Uterus (tissue), 4 donors: ENCODE results near the gene SLC6A6. TPM values are rescaled to one million over a fixed set of nuclear protein-coding genes. Genes with fewer than 3 reads are reported as not detected.

Experiments
- DNase-seq, 2 donors: peaks; one replicate each; pipeline ENCODE4 v3.0.0-alpha.2; 2019 to 2020
- H3K27ac ChIP-seq, 2 donors: fragments of 200-600 bp; sonication (generic); 1 replicate in 1 of 2; 2 replicates in 1 of 2; pipeline ENCODE4 v1.5.1; 2016 to 2018
- H3K27me3 ChIP-seq, 2 donors: fragments of 200-600 bp; sonication (generic); one replicate each; pipeline ENCODE4 v1.5.1; 2018 to 2019; ENCODE audit warnings: control low read depth in 1 of 2
- H3K36me3 ChIP-seq, 2 donors: fragments of 200-600 bp; sonication (generic); one replicate each; pipeline ENCODE4 v1.5.1; 2019; ENCODE audit warnings: control low read depth in 1 of 2
- H3K4me1 ChIP-seq, 2 donors: fragments of 200-600 bp; sonication (generic); one replicate each; pipeline ENCODE4 v1.5.1; 2018 to 2019; ENCODE audit warnings: control low read depth in 1 of 2
- H3K4me3 ChIP-seq, 2 donors: fragments of 200-600 bp; sonication (generic); 1 replicate in 1 of 2; 2 replicates in 1 of 2; pipeline ENCODE4 v1.5.1; 2018 to 2019; ENCODE audit warnings: mild to moderate bottlenecking in 1 of 2
- H3K9me3 ChIP-seq, 2 donors: fragments of 200-600 bp; sonication (generic); one replicate each; pipeline ENCODE4 v1.5.1; 2019; ENCODE audit warnings: control low read depth in 1 of 2
- CTCF ChIP-seq, 4 experiments: fragments of 200-600 bp in 2 of 4; fragments of 450-650 bp in 2 of 4; sonication (generic) in 2 of 4; IDR thresholded peaks; one replicate each; pipeline ENCODE4 v1.5.1; 2016 to 2019; ENCODE audit warnings: antibody characterized with exemption in 4 of 4, mild to moderate bottlenecking in 2 of 4, moderate library complexity in 1 of 4
- POLR2A ChIP-seq, 2 donors: fragments of 450-650 bp; IDR thresholded peaks; one replicate each; pipeline ENCODE4 v1.6.1; 2016; ENCODE audit warnings: antibody characterized with exemption in 2 of 2, mild to moderate bottlenecking in 1 of 2, moderate library complexity in 1 of 2
- intact Hi-C: fragments of 100-400 bp; cut with DNase I; formaldehyde crosslinking; loops from one replicate; pipeline ENCODE4 v1.15.1; 2023; ENCODE audit warnings: low total_unique reads
- total RNA-seq, 4 donors: library from RNA; depleted of rRNA in 3 of 4; stranded (reverse); fragments of >200 nt in 3 of 4; gene quantifications; one replicate each; pipeline versions ENCODE4 v1.1.0 to v1.2.4, GENCODE V29; 2014 to 2023
- donor health status: DM: yes; HTN: yes; CAD: no.

The SLC6A6 gene
- total RNA-seq, 4 donors from 2014 or later = 15.9 to 37.5 (median 18.0) TPM

GRCh38 chr3:14523792-14524191, 121.4 kb downstream of the SLC6A6 start:
- H3K9me3 ChIP-seq = no peaks in the 10 kb centered on the region
- H3K27me3 ChIP-seq = no peaks in the 10 kb centered on the region
- H3K4me3 ChIP-seq = no peak overlapping the region
- no peak overlapping the region for H3K27ac ChIP-seq
- no peaks in the 10 kb centered on the region for H3K36me3 ChIP-seq
- no peak for DNase-seq
- TF ChIP-seq CTCF (IDR thresholded peaks at IDR 0.05) (no peak), POLR2A (IDR thresholded peaks at IDR 0.05) (no peak)
- H3K4me1 ChIP-seq = no peaks in the 10 kb centered on the region
- intact Hi-C loops = no loop called here

- no peak overlapping the region for H3K27ac ChIP-seq
- no peaks in the 10 kb centered on the region for H3K4me1 ChIP-seq
- no peaks in the 10 kb centered on the region for H3K9me3 ChIP-seq
- H3K4me3 ChIP-seq = no peak overlapping the region
- H3K36me3 ChIP-seq = no peaks in the 10 kb centered on the region
- TF ChIP-seq CTCF (IDR thresholded peaks at IDR 0.05) (no peak), POLR2A (IDR thresholded peaks at IDR 0.05) (no peak)
- intact Hi-C loops = no loop called here
- H3K27me3 ChIP-seq = no peaks in the 10 kb centered on the region
- peak in 1 of 2 donors; percentile 13 for DNase-seq
Measured at GRCh38 chr3:14524311-14524711, 121.9 kb downstream of the SLC6A6 start.

GRCh38 chr3:14524920-14525660, 122.7 kb downstream of the SLC6A6 start:
- H3K4me3 ChIP-seq = no peak overlapping the region
- no peaks in the 10 kb centered on the region for H3K9me3 ChIP-seq
- H3K27ac ChIP-seq = peak overlapping the region; percentile 57 to 71
- TF ChIP-seq POLR2A (IDR thresholded peaks at IDR 0.05) (no peak), CTCF (IDR thresholded peaks at IDR 0.05) (no peak)
- peak in 1 of 2 donors; percentile 13 for DNase-seq
- H3K36me3 ChIP-seq = no peaks in the 10 kb centered on the region
- no peaks in the 10 kb centered on the region for H3K27me3 ChIP-seq
- H3K4me1 ChIP-seq = no peaks in the 10 kb centered on the region
- intact Hi-C loops = no loop called here

DNA sequence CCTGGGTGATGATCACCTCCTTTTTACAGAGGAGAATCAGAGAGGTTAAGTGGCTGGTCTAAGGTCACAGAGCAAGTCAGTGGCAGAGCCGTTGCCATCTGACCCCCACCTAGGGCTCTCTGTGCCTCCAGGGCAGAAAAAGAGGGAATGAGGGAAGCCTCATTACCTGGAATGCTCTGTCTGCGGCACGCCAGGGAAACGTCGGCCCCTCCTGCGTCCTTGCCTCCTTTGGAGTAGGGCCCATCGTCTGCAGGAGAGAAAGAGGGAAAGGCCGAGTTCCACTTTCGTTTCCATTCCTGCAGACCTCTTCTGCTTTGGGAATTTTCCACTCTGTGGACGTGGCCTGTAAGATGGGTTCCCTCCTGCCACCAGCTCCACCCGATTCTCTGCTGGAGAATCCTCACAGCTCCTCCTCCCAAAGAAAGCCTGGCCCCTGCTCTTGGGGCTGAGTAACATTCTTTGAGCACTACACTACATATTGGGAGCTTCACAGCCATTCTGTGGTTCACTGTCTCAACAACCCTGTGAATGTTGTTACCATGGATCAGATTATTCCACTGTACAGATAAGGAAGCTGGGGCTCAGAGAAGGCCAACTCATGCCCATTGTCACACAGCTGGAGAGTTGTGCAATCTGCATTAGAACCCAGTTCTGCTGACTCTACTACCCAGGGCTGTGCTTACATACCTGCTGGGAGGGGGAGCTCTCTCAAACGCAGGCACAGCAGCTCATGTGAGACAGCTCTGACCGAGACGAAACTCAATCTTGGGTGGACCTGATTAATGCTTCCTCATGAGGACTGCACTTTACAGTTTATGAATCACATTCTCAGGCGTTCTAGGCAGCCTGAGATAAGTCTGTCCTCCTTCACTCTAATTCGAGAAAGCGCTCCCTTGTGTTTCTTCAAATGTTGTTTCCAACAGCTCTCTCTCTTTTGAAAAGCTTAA, 123.6 kb downstream of the SLC6A6 start:
- intact Hi-C loops = no loop called here
- Histone ChIP-seq H3K9me3 (no peaks in the 10 kb centered on the region), H3K4me3 (no peak overlapping the region), H3K27ac (peak overlapping the region; percentile 57 to 71), H3K27me3 (no peaks in the 10 kb centered on the region), H3K4me1 (no peaks in the 10 kb centered on the region), H3K36me3 (no peaks in the 10 kb centered on the region)
- DNase-seq = peak; percentile 28 to 56
- TF ChIP-seq CTCF (IDR thresholded peaks at IDR 0.05) = no peak
- no peak for TF ChIP-seq POLR2A (IDR thresholded peaks at IDR 0.05)

DNA sequence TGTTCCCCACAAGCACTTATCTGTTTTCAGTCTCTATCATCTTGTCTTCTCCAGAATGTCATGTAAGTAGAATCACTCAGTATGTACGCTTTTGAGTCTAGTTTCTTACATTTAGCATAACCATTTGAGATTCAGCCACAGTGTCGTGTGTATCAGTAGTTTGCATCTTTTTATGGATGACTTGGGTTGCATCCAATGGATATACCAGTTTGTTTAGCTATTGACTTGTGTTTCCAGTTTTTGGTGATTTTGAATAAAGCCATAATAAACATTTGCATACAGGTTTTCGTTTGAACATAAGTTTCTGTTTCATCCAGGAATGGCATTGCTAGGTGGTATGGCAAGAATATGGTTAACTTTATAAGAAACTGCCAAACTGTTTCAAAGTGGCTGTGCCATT, 125.7 kb downstream of the SLC6A6 start:
- Histone ChIP-seq H3K36me3 (no peaks in the 10 kb centered on the region), H3K9me3 (no peaks in the 10 kb centered on the region), H3K4me3 (no peak overlapping the region), H3K27me3 (no peaks in the 10 kb centered on the region), H3K27ac (no peak overlapping the region), H3K4me1 (no peaks in the 10 kb centered on the region)
- DNase-seq = no peak
- intact Hi-C loops = no loop called here
- TF ChIP-seq CTCF (IDR thresholded peaks at IDR 0.05) = no peak
- TF ChIP-seq POLR2A (IDR thresholded peaks at IDR 0.05) = no peak
